Osteoblast (primary cell): ENCODE results near the gene P2RY12. TPM values are rescaled to one million over a fixed set of nuclear protein-coding genes. Genes with fewer than 3 reads are reported as not detected.

Experiments used
- DNase-seq: peaks from one replicate; pipeline ENCODE4 v3.0.0; 2011; ENCODE audit warnings: low spot score, mixed read lengths; ENCODE audit not compliant: insufficient read length; ENCODE audit errors: missing footprints
- H2AFZ ChIP-seq: 2 replicates; pipeline ENCODE4 v1.6.0; 2011; ENCODE audit warnings: mild to moderate bottlenecking, low read length
- H3K27ac ChIP-seq: 2 replicates; pipeline ENCODE4 v1.5.1; 2011; ENCODE audit warnings: mild to moderate bottlenecking, low read depth, low read length, moderate library complexity
- H3K27me3 ChIP-seq: 2 replicates; pipeline ENCODE4 v1.6.0; 2012; ENCODE audit warnings: mild to moderate bottlenecking, control low read depth, inconsistent platforms, low read length, moderate library complexity; ENCODE audit not compliant: insufficient read depth
- H3K36me3 ChIP-seq: 2 replicates; pipeline ENCODE4 v1.5.1; 2011; ENCODE audit warnings: mild to moderate bottlenecking, low read length, control low read depth, moderate library complexity; ENCODE audit not compliant: insufficient read depth
- H3K4me1 ChIP-seq: 2 replicates; pipeline ENCODE4 v1.5.1; 2011; ENCODE audit warnings: mild to moderate bottlenecking, low read length, control low read depth, moderate library complexity; ENCODE audit not compliant: insufficient read depth
- H3K4me2 ChIP-seq: 2 replicates; pipeline ENCODE4 v1.6.0; 2011; ENCODE audit warnings: mild to moderate bottlenecking, low read length; ENCODE audit not compliant: insufficient read depth
- H3K4me3 ChIP-seq: fragments of 200-600 bp; sonication (generic); 3 replicates; pipeline ENCODE4 v1.5.1; 2012; ENCODE audit warnings: mild to moderate bottlenecking, low read length, inconsistent platforms; ENCODE audit not compliant: insufficient read depth
- H3K79me2 ChIP-seq: 2 replicates; pipeline ENCODE4 v1.6.0; 2012; ENCODE audit warnings: mild to moderate bottlenecking, low read length, control low read depth, inconsistent platforms; ENCODE audit not compliant: insufficient read depth
- H3K9me3 ChIP-seq: 2 replicates; pipeline ENCODE4 v1.5.1; 2011; ENCODE audit warnings: low read depth, low read length, control low read depth
- H4K20me1 ChIP-seq: 2 replicates; pipeline ENCODE4 v1.6.0; 2012; ENCODE audit warnings: mild to moderate bottlenecking, low read length, control low read depth; ENCODE audit not compliant: insufficient read depth
- CTCF ChIP-seq: IDR thresholded peaks from 2 replicates; pipeline ENCODE4 v1.5.1; 2011; ENCODE audit warnings: mild to moderate bottlenecking, low read depth, low read length, moderate library complexity; ENCODE audit errors: extremely low read depth
- total RNA-seq: library from RNA; depleted of rRNA; stranded (reverse); fragments of >200 nt; gene quantifications from 2 replicates; pipeline ENCODE4 v1.2.3, GENCODE V29; 2012

Gene P2RY12
- total RNA-seq, 1 donor: not detected

- no peaks in the 10 kb centered on the region for H3K9me3 ChIP-seq
- DNase-seq: no peak
- H3K27ac ChIP-seq: no peak overlapping the region
- no peak for TF ChIP-seq CTCF
- H3K4me1 ChIP-seq: peaks cover 29% of the 10 kb centered on the region
- H4K20me1 ChIP-seq: no peaks in the 10 kb centered on the region
- H3K4me2 ChIP-seq: no peak overlapping the region
- H2AFZ ChIP-seq: no peak overlapping the region
- no peak overlapping the region for H3K4me3 ChIP-seq
- no peaks in the 10 kb centered on the region for H3K79me2 ChIP-seq
- no peaks in the 10 kb centered on the region for H3K27me3 ChIP-seq
- no peaks in the 10 kb centered on the region for H3K36me3 ChIP-seq
These were observed 75.0 kb downstream of the P2RY12 start for GRCh38 chr3:151309566-151309965.

- Histone ChIP-seq H3K27ac (no peak overlapping the region), H3K4me2 (no peak overlapping the region), H3K9me3 (no peaks in the 10 kb centered on the region), H4K20me1 (no peaks in the 10 kb centered on the region), H3K4me1 (peaks cover 29% of the 10 kb centered on the region), H3K79me2 (no peaks in the 10 kb centered on the region), H3K4me3 (no peak overlapping the region), H2AFZ (no peak overlapping the region), H3K27me3 (no peaks in the 10 kb centered on the region), H3K36me3 (no peaks in the 10 kb centered on the region)
- no peak for TF ChIP-seq CTCF
- no peak for DNase-seq
These were observed 76.7 kb downstream of the P2RY12 start for GRCh38 chr3:151307583-151308488.

- no peak for DNase-seq
- Histone ChIP-seq H2AFZ (no peak overlapping the region), H3K4me3 (no peak overlapping the region), H3K36me3 (no peaks in the 10 kb centered on the region), H3K9me3 (no peaks in the 10 kb centered on the region), H4K20me1 (no peaks in the 10 kb centered on the region), H3K27me3 (no peaks in the 10 kb centered on the region), H3K79me2 (no peaks in the 10 kb centered on the region), H3K4me2 (no peak overlapping the region), H3K4me1 (peaks cover 30% of the 10 kb centered on the region), H3K27ac (no peak overlapping the region)
- no peak for TF ChIP-seq CTCF
These were observed 77.4 kb downstream of the P2RY12 start for GRCh38 chr3:151307131-151307530.

GRCh38 chr3:151306168-151306810, 78.3 kb downstream of the P2RY12 start:
- Histone ChIP-seq H3K4me2 (peak overlapping the region; percentile 61), H3K36me3 (no peaks in the 10 kb centered on the region)

More at GRCh38 chr3:151306168-151306810, 78.3 kb downstream of the P2RY12 start:
- Histone ChIP-seq H3K27ac (peak overlapping the region; percentile 56), H3K9me3 (no peaks in the 10 kb centered on the region), H4K20me1 (no peaks in the 10 kb centered on the region), H3K4me3 (no peak overlapping the region), H3K4me1 (peaks cover 38% of the 10 kb centered on the region), H2AFZ (no peak overlapping the region), H3K79me2 (no peaks in the 10 kb centered on the region), H3K27me3 (no peaks in the 10 kb centered on the region)
- DNase-seq: no peak
- no peak for TF ChIP-seq CTCF
